ENCODE data around the gene AP2A2.

Gene AP2A2

DNA sequence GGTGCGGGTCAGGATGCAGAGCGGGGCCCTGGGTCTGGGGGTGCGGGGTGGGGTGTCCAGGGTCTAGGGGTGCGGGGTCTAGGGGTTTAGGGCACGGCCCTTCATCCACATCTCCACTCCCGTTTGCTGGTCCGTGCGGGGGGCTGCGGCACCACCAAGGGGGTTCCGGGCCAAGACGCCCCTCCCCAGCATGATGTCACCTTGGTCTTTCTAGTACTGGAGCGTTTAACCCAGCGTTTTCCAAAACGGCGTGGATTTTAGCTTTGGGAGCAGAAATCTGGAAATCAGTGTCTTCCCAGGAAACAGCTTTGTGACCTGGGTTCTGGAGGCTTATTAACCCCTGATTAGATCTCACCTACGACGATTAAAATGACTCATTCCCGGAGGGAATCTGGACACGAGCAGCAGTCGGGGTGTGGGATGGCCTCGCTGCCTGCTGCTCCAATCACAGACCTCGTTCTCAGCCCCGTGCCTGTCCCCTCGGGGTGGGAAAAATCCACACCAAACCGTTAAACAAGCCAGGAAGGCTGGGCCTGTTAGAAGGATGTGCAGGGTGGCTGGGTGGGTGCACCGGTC lies 759 bp downstream of the AP2A2 start:
- no peak for FAIRE-seq

DNA sequence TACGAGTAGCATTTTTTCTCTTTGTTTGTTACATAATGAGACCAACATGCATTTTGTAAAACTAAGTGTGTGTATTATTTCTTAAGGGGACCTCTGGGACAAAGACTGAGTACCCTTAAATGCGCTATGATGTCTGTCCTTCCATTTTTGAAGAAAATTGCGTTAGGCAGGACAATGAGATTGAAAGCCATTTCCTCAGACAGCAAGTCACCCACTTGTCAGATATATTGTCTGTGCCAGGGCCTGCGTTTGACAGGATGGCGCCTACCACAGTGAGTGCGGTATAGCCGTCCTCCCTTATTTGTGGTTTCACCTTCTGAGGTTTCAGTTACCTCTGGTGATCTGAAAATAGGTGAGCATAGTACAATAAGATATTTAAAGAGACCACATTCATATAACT lies 2.2 kb downstream of the AP2A2 start:
- no peak for FAIRE-seq

DNA sequence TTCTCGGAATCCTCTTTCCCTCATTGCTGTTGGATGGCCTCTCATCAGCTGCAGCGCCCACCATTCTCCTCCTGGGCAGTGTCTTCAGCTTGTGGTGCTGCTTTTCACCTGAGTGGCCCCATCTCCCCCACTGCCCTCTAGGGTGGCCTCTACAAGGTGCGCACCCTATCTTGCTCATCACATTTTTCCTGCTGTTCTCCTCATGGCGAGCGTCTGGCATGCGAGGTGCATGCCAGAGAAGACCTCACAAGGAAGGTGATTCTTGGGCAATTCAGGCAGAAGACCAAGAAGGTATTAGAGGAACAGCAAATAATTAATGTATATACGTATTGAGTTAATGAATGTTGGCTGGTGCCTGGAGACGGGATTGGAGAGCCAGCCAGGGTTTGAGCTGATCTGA lies 3.1 kb downstream of the AP2A2 start:
- FAIRE-seq, result no peak

DNA sequence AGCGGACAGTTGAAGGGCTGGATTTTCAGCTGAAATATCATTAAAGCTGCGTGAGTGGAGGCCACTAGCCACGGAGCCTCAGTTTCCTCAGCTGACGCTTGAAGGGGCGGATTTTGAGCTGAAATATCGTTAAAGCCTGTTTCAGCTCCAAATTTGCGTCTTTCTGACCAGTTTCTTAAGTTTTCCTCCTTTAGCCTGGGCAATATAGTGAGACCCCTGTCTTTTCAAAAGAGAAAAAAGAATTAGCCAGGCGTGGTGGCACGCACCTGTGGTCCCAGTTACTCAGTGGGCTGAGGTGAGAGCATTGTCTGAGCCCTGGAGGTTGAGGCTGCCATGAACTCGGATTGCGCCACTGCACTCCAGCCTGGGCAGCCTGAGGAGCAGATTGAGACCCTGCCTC lies 3.7 kb downstream of the AP2A2 start:
- FAIRE-seq, result no peak

DNA sequence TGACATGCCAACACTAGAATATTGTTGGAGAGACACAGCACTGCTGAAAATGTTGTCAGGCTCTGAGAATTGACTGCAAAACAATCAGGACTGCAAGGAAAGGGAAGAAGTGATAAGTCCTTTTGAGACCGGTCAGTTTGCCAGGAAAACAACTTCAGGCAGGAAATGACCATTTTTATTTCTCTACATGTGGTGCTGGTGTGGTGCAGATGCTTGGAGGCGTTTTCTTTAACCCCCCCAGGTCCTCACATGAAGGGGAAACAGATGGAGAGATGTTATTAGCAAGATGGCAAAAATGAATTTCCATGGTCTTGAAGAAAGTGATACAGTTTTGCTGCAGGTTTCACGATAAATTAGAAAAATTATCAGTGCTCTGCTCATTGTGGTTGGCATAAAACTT lies 5.7 kb downstream of the AP2A2 start:
- no peak for FAIRE-seq

DNA sequence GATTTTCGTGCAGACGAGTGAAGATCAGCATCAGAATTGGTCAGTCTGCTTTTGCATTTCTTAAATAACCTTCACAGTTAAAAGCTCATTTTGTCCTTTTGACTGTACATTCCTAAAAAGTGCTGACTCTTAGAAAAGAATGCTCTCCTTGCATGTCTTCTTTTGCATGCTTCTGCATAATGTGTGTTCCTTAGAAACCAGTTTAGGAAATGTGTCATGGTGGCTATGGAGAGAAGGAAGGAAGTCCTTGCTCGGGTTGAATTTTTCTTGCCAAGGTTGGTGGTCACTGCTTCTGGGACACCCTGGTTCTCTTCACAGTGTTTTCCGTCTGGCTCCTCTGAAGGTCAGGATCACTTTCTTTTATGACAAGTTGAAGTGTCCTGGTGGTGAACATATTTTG lies 6.8 kb downstream of the AP2A2 start:
- FAIRE-seq, result no peak

DNA sequence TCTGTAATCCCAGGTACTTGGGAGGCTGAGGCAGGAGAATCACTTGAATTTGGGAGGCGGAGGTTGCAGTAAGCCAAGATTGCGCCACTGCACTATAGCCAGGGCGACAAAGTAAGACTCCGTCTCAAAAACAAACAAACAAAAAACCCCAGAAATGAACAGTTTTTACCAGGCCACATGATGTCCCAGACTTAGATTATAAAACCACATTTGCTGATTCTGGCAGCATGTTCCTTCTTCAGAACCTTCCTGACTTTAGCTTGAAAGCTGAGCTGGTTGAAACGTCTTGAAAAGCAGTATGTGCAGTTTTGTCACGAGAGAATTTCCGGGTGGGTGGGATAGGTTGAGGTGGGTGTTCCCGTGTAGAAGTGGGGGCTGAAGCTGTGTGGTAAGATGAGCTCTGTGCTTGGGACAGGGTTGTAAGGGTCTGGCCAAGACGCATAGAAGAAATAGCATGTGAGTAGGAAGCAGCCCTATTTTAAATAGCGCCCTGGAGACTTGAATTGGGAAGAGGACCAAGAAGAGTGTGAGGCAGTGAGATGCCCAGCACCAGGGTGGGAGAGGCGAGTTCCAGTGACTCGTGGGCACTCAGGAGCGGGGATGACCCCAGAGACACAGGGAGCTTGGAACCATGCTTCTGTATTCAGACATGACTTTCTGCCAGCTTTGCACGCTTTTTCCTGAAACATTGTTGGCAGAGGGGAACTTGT lies 7.6 kb downstream of the AP2A2 start:
- no peak for FAIRE-seq

DNA sequence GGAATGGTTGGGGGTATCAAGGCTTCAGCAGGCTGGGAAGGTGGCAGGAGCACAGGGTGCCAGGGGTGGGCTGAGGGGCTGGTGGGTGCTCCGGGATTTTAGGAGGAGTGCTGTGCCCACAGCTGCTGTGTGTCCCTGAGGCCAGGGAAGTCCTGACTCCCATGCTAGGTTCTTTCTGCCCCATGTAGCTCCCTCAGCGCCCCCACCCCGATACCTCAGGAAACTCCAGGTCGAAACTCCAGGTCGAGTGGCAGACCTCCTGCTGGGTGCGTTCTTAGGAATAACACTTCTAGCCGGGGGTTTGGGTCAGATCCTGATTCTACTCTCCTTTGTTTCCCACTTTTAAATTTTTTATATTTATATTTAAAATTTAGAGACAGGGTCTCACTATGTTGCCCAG lies 8.3 kb downstream of the AP2A2 start:
- FAIRE-seq, result no peak

DNA sequence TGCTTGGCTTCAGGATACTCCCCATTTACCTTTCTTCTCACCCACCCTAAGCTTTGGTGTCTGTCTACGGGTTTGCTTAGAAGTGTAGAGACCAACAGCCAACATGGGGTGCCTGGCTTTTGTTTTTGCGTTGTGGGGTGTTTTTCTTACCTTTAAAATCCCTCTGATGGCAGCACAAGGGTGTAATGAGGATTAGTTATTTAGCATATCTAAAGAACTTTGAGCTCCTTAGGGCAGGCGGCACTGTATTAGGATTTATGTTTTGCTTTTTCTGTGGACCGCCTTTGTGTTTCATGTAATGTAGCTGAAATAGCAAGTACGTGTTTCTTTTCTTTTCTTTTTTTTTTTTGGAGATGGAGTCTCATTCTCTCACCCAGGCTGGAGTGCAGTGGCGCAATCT lies 8.9 kb downstream of the AP2A2 start:
- FAIRE-seq, result no peak

DNA sequence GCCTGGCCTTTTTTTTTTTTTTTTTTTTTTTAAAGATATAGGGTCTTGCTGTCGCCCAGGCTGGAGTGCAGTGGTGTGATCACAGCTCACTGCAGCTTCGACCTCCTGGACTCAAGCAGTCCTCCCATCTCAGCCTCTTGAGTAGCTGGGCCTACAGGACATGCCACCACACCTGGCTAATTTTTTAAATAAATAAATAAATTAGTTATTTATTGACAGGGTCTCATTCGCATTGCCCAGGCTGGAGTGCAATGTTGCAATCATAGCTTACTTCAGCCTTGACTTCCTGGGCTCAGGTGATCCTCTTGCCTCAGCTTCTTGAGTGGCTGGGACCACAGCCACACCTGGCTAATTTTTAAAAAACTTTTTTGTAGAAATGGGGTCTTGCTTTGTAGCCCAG lies 10.5 kb downstream of the AP2A2 start:
- FAIRE-seq, result no peak

DNA sequence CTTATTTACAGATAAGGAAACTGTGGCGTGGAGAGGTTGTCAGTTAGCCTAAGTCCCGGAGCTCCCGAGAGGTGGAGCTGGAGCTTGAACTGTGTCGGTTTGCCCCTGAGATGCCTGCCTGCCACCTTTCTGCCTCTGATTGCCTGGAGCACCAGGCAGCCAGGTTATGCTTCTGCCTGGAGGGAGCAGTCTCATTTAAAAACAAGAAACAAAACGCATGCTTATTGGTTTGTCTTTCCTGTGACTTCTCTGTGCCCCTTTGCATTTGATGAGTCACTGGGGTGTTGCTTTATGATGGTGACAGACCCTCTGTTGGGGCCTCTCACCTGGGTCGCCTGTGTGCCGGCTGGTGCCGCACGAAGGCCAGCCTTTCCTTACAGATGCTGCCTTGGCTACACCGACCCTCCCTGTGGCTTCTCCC lies 12.2 kb downstream of the AP2A2 start:
- no peak for FAIRE-seq

DNA sequence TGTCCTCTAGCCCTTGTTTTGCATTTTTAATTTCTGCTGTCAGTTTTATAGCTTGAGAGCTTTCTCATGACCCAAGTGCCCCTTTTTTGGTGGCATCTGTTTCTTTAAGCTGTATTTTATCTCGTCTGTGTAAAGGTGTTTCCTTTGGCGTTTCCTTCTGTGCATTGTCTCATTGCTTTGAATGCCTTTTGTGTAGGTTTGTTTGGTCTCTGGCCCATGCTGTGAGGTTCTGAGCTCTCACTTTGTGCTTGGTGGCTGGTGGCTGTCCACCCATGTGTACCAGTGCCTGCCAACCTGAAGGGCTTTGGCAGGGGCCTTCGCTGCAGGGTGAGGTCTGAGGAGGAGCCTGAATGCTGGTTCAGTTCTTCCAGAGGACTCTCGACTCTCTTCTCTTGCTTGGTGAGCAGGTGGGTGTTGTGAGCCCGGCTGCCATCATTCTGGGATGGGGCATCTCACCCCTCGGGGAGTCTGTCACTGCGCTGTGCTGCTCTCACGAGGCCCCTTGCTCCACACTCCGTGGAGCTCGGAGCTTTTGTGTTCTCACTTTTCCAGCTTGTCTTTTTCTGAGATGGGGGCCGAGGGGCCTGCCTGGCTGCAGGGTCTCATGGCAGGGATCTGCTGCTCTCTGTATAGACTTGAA lies 14.9 kb downstream of the AP2A2 start:
- FAIRE-seq, result no peak

DNA sequence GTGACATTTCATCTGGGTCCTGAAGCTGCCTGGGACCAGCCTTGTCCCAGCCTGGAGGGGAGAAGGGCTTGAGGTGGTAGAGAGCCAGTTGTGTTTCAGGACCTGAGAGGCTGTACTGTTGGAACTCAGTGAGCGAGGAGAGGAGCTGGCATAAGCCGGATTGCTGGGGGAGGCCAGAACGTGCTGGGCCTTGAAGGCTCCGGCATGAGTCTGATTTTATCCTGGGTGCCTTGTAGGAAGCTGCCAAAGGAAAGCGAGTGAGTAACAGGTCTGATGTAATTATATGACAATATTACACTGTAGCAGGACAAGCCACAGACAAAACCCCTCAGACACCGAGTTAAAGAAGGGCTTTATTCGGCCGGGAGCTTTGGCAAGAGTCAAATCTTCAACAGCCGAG lies 17.2 kb downstream of the AP2A2 start:
- FAIRE-seq, result no peak

DNA sequence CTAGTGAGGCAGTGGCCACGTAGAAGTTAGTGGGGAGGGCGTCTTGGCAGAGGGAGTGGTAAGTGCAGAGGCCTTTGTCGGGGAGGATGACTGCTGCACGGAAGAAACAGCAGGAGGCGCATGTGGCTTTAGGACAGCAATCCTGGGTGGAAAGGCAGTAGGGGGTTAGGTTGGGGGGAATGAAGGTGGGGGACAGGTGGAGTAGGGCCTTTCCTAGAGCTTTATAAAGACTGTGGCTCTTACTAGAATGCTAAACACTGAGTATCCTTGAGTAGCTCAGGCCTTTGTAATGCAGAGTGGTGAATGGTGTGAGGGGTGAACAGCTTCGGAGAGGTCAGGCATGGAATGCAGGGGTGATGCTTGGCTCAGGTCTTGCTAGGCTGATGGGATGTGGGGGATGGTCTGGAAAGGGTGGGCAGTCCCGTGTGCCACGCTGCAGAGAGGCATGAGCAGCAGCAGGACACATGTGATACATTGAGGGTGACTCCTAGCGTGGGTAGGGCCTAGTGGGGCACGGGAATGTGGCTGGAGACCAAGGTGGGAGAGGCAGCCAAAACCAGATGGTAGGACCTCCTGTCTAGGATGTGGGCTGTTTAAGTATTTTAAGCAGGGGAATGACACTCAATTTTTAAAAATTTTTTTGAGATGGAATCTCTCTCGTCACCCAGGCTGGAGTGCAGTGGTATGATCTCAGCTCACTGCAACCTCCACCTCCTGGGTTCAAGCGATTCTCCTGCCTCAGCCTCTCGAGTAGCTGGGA lies 19.2 kb downstream of the AP2A2 start:
- FAIRE-seq, result no peak

DNA sequence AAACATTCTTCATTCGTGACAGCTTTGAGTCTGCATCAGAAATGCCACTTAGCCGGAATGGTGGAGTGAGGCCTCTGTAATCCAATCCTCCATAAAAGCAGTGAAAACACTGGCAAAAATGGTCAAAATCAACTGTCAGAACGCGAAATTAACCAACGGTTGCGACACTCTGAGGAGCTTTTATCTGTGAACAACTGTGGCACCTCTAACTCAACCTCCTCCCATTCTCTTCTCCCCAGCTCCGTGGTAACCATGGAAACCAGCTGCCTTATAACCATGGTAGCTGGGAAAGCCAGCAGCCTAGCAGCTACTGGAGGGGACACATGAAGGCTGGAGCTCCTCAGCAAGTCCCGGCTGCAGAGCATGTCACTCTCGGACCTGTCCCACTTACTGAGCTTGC lies 20.3 kb downstream of the AP2A2 start:
- FAIRE-seq, result no peak

DNA sequence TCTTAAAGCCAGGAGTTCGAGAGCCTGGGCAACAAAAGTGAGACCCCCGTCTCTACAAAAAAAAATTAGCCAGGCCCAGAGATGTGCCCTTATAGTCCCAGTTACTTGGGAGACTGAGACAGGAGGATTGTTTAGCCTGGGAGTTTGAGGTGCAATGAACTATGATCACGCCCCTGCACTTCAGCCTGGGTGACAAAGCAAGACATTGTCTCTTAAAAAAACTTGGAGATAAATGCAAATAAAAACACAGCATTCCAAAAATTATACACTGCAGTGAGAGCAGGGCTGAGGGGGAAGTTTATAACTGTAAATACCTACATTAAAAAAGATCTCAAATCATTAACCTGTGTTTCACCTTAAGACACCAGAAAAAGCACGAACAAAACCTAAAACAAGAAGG lies 22.1 kb downstream of the AP2A2 start:
- no peak for FAIRE-seq

DNA sequence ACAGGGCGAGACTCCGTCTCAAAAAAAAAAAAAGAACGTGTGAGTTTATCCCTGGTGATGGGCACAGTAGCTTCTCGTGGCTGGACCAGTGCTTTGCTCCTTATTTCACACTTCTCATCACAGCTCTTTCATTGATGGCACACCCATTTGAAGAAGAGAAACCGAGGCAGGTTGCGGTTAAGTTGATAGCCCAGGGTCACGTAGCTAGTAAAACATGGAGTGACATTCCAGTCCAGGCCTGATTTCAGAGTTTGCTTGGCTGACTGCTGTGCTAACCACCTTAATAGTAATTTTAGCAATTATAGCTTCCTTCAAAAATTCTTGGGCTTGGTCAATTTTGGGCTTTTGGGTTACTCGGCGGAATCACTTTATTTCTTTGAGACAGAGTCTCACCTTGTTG lies 25.8 kb downstream of the AP2A2 start:
- FAIRE-seq, result no peak

DNA sequence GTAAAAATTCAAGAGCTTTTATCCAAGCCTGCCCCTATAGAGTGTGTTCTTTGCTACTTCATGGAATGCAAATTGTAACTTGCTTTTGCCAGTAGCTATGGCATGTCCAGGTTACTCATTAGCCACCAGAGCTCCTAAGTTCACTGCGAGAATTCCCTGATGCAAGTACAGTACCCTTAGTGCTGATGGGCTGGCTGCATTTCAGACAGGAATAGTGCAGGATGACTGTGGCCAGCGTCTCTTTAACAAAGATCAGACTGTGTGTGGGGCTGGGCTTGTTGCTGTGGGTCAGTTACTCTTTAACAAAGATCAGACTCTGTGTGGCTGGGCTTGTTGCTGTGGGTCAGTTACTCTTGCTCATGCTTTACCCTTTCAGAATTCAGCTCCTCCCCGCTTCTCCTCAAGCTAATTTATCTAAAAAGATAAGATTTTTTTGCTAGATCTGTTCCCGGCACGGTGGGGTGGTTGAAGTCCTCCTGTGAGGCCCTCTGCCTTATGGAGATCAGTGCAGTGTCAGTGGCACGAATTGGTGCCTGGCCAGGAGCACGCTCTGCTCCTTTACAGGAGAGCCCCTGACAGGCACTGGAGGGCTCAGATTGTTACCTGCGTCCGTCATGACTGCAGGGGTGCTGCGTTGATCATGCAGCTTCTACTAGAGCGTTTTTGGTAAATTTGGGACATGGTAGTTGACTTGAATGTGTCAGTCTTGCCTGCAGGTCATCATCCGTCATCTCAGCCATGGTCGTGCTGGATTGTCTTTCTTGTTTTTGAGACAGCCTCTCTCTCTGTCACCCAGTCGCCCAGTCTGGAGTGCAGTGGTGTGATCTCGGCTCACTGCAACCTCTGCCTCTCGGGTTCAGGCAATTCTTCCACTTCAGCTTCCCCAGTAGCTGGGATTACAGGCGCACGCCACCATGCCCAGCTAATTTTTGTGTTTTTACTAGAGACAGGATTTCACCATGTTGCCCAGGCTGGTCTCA lies 27.0 kb downstream of the AP2A2 start:
- no peak for FAIRE-seq

DNA sequence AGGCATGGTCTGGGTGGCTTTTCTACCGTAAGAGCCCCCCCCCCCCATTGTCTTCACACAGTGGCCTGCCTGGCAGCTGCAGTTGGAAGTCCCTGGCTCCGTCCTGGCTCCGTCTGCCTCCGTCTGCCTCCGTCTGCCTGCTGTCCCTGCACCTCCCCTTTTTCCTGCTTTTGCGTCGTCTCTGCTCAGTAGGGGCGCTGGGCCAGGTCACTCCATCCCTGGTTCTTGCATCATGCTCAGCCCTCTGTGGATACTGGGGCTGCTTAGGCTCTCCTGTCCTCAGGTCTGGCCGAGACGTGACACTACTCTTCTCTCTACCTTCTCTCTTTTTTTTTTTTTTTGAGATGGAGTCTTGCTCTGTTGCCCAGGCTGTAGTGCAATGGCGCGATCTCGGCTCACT lies 27.8 kb downstream of the AP2A2 start:
- no peak for FAIRE-seq

DNA sequence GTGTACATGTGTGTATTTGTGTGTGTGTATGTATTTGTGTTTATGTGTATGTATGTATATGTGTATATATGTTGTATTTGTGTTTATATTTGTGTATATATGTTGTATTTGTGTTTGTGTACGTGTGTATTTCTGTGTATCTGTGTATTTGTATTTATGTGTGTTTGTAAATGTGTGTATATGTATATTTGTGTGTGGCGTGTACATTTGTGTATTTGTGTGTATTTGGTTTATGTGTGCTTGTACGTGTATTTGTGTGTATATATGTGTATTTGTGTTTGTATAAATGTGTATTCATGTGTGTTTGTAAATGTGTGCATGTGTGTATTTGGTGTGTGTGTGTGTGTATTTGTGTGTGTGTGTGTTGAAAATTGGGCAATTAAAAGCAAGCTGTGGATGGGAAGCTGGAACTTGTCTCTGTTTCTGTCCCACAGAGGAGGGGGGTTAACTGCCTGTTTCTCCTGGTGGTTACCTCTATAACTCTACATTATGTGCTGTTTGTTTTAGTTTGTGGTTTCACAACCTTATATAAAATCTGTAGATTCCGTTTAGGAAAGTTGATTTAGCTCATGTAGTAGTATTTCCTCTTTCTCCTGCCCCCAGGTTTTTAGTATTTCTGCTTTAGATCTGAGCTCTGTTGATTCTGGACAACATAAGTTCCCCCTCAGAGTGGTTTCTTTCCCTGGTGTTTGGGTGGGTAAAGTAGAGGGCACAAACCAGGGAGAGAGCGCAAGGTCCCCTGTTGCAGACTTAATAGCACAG lies 28.9 kb downstream of the AP2A2 start:
- no peak for FAIRE-seq

DNA sequence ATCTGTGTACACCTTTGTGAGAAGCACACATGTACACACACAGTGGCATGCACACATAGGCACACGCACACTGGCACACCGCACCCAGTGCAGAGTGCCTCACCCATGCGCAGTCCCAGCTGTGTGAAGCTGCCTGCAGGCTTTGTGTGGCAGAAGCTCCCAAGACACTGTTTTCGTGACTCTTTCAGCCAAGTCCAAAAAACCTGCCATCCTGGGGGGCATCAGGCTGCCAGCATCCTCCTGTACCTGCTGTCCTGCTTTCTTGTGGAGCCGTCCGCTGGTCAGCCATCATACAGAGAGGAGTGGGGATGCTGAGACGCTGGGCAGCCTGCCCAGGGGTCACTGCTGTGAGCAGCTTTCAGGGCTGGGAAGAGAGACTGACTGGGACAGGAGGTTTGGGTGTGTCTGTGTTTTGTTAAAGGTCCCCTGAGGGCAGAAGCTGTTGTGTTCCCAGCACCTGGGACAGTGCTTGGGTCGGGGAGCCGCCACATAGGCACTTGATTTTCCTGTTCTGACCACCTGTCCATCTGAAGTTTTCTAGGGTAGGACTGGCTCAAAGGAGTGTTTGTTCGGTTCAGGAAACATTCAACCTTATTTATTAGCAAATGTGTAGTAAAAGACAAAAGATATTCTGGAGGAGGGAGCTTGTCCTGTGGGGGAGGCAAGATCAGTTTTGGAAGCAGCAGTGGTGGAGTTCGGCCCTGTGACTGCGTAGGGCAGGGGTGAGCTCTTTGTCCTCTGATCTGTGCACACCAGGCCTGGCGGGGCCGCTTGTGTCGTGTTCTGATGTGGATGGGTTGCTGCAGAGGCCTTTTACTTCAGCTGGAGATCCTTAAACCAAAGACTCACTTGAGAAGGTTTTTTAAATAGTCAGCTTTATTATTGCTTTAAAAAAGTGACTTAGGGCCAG lies 29.7 kb downstream of the AP2A2 start:
- FAIRE-seq, result no peak

All from A204.1 (cell line).